Measurements from ENCODE around the gene SLMAP. TPM values are rescaled to one million over a fixed set of nuclear protein-coding genes. Genes with fewer than 3 reads are reported as not detected.
A peak's percentile ranks its signal among the peaks of the same experiment; 100 is the strongest.

Gene SLMAP
- total and polyA plus RNA-seq, 2 experiments from 2014 or later: 28.4 to 45.2 TPM

- Histone ChIP-seq H3K4me3 (no peak overlapping the region), H3K27ac (no peak overlapping the region), H3K4me1 (ENCODE audit: low read depth) (peaks cover 4% of the 10 kb centered on the region), H3K36me3 (no peaks in the 10 kb centered on the region), H3K27me3 (no peaks in the 10 kb centered on the region), H3K9me3 (ENCODE audit: low read depth) (no peaks in the 10 kb centered on the region)
- TF ChIP-seq CTCF (IDR thresholded peaks at IDR 0.05; ENCODE audit: low read depth, low read length): no peak
- DNase-seq (ENCODE audit: low read depth in 1 of 2, low spot score in 1 of 2): no peak
Observed at GRCh38 chr3:57752307-57752706, 3.8 kb upstream of the SLMAP start.

GRCh38 chr3:57753016-57753415, 3.1 kb upstream of the SLMAP start:
- DNase-seq (ENCODE audit: low read depth in 1 of 2, low spot score in 1 of 2): no peak
- peaks cover 11% of the 10 kb centered on the region for H3K4me1 ChIP-seq (ENCODE audit: low read depth)

GRCh38 chr3:57755368-57755675, 787 bp upstream of the SLMAP start:
- peak; percentile 13 for TF ChIP-seq CTCF (IDR thresholded peaks at IDR 0.05; ENCODE audit: low read depth, low read length)
- peak; percentile 39 to 60 for DNase-seq (ENCODE audit: low read depth in 1 of 2, low spot score in 1 of 2)
- Histone ChIP-seq H3K27me3 (no peaks in the 10 kb centered on the region), H3K27ac (peak overlapping the region; percentile 96), H3K9me3 (ENCODE audit: low read depth) (no peaks in the 10 kb centered on the region), H3K36me3 (peaks cover 2% of the 10 kb centered on the region), H3K4me1 (ENCODE audit: low read depth) (peaks cover 25% of the 10 kb centered on the region), H3K4me3 (peak overlapping the region; percentile 91)

More at GRCh38 chr3:57753016-57753415, 3.1 kb upstream of the SLMAP start:
- no peaks in the 10 kb centered on the region for H3K9me3 ChIP-seq (ENCODE audit: low read depth)
- TF ChIP-seq CTCF (IDR thresholded peaks at IDR 0.05; ENCODE audit: low read depth, low read length): no peak
- H3K27ac ChIP-seq: no peak overlapping the region
- no peaks in the 10 kb centered on the region for H3K36me3 ChIP-seq
- H3K4me3 ChIP-seq: no peak overlapping the region
- no peaks in the 10 kb centered on the region for H3K27me3 ChIP-seq

GRCh38 chr3:57756528-57757401, 656 bp downstream of the SLMAP start:
- Histone ChIP-seq H3K36me3 (peaks cover 3% of the 10 kb centered on the region), H3K9me3 (ENCODE audit: low read depth) (no peaks in the 10 kb centered on the region), H3K4me3 (peak overlapping the region; percentile 91), H3K27me3 (no peaks in the 10 kb centered on the region), H3K27ac (peak overlapping the region; percentile 96), H3K4me1 (ENCODE audit: low read depth) (peaks cover 25% of the 10 kb centered on the region)
- DNase-seq (ENCODE audit: low read depth in 1 of 2, low spot score in 1 of 2): peak; percentile 38 to 58
- TF ChIP-seq CTCF (IDR thresholded peaks at IDR 0.05; ENCODE audit: low read depth, low read length): no peak

- TF ChIP-seq CTCF (IDR thresholded peaks at IDR 0.05; ENCODE audit: low read depth, low read length): no peak
- peak in 1 of 2 donors; percentile 46 for DNase-seq (ENCODE audit: low read depth in 1 of 2, low spot score in 1 of 2)
- Histone ChIP-seq H3K36me3 (peaks cover 3% of the 10 kb centered on the region), H3K27me3 (no peaks in the 10 kb centered on the region), H3K4me1 (ENCODE audit: low read depth) (peaks cover 25% of the 10 kb centered on the region), H3K27ac (no peak overlapping the region), H3K9me3 (ENCODE audit: low read depth) (no peaks in the 10 kb centered on the region), H3K4me3 (peak overlapping the region; percentile 91)
Observed at GRCh38 chr3:57757642-57758297, 1.7 kb downstream of the SLMAP start.
